GM21515 (cell line): Measurements from ENCODE around the gene NPPA.
"Not testable (repeated sequence)": the region's sequence is repeated elsewhere in the genome, so short reads cannot be mapped to it uniquely, and the experiment has no call there.

Experiments
- ATAC-seq: cut with Tn5 transposase; IDR thresholded peaks from one replicate; pipeline ENCODE4 v1.9.1; 2021; ENCODE audit not compliant: unreplicated experiment

The NPPA gene

GRCh38 chr1:11847667-11848372 is at the start of gene NPPA:
TSS of gene NPPA (minus strand) at chr1:11847783. CDS start at chr1:11847684, 99 bp downstream.
- no peak for ATAC-seq

- not testable (repeated sequence) for ATAC-seq
These were observed 46.9 kb upstream of the NPPA start for GRCh38 chr1:11894501-11894900.

GRCh38 chr1:11893907-11894251 is 46.3 kb upstream of the NPPA start:
- no peak for ATAC-seq

DNA sequence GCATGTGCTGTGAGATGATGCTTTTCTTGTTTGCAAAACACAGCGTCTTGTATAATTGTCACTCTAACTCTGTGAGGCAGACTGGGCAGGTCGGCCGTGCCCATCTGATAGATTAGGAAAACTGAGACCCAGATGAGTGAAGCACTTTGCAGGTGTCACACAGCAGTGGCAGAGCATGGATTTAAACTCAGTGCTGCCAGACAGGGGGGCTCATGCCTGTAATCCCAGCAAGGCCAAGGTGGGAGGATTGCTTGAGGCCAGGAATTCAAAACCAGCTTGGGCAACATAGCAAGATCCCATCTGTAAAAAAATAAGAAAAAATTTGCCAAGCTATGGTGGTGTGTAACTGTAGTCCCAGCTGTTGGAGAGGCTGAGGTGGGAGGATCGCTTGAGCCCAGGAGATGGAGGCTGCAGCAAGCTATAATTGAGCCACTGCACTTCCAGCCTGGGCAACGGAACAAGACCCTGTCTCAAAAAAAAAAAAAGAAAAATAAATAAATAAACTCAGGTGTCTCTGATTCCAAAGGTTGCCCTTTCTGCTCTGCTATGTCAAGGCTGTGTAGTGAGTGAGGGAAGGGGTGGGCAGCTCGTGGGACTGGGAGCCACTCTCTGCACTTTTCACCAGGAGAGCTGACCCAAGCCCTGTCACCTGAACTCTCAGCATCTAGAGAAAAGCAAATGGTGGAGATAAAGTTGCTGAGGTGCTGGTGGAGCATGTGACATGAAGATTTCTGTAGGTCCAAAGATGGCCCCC is 44.0 kb upstream of the NPPA start:
- no peak for ATAC-seq

DNA sequence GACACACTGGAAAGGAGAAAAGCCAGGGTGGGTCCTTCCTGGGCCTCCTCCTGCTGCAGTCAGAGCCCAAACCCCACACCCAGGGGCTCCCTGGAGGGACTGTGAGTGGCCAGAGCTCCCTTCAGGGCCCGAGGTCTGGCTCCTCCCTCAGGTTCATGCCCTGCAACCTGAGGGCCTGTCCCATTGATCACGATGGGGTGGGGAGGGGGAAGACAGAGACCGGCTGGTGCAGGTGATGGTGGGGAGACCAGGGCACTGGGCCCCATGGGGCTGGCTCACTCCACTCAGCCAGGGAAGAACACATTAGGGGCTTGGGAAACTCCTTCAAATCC is 41.3 kb upstream of the NPPA start:
- no peak for ATAC-seq

- no peak for ATAC-seq
These were observed 40.8 kb upstream of the NPPA start for GRCh38 chr1:11888206-11888876.

- no peak for ATAC-seq
These were observed 40.1 kb upstream of the NPPA start for GRCh38 chr1:11887666-11888007.

DNA sequence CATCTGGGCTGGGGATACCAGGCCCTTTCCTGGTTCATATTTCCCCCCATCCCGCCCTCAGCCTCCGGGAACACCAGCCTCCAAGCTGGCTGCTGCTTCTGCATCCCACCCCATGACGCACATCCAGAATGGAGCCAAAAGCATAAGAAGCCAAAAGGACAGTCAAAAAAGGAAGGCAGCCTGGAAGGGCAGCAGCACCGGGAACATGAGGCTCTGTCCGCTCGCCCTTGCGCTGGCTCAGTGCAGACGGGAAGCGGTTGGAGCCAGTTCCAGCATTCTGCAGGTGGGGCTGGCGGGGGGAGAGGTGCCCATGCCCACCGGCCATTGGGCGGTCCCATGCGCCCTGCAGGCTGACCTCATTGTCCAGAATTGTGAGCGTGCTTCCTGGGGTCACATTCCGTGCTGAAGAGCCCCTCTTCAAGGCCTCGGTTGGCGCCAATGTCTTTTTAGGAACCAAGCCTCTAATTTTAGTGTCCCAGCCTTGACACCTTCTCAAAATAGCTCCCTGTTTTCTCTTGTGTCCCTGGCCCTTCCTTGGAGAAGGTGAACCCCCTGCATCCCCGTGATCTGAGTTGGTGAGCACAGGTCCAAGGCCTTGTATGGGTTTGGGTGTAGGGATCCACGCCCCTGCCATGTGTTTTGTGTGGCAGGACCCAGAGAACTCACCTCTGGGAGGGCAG is 39.5 kb upstream of the NPPA start:
- no peak for ATAC-seq

GRCh38 chr1:11885916-11886315 is 38.3 kb upstream of the NPPA start:
- ATAC-seq: no peak

DNA sequence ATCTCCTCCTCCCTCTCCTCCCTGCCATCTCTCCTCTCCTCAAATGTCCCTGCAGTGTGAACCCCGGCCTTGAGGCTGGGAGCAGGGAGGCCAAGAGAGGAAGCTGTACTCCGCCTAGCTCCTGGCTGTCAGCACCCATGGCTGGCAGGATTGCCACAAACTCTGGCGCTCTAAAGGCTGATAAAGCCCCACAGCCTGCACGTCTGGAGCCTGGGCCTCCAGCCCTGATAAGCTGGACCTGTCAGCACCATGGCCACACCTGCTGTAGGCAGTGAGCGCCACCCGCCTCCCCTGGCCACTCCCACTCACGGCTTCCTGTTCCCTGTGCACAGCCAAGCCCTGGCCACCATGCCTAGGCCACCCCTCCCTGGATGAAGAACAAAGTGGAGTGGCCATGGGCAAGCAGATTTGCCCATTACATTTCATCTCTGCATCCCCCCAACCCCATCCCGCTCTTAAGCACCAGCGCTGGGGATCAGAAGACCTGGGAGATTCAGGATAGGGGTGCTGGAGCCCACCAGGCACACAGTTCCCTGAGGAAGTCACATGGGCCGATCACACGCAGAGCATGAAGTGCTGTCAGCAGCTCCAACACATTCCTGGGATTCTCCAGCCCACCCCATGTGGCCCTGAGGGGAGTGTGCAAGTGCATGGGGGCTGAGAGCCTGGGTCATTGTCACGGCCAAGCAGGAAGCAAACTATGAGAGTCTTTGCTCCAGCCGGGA is 35.4 kb upstream of the NPPA start:
- ATAC-seq: no peak

- no peak for ATAC-seq
These were observed 34.3 kb upstream of the NPPA start for GRCh38 chr1:11881749-11882441.

- ATAC-seq: no peak
These were observed 33.5 kb upstream of the NPPA start for GRCh38 chr1:11880911-11881748.

DNA sequence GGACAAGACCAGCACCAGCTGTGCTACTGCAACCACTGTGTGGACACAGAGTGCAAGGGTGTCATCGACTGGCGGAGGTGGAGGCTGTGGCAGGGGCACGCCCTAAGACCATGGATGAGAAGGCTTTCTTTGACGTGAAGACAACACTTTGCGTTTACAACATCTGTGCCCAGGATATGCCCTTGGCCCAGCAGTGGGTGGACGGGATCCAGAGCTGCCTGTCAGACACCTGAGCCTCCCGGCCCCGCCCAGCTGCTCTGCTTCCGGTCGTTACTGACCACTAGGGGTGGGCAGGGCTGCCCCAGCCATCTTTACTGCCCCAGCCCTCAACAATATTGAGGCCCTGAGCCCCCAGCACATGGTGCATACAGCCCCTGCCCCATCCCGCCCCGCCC is 32.6 kb upstream of the NPPA start:
- no peak for ATAC-seq

GRCh38 chr1:11879311-11880180 is 32.0 kb upstream of the NPPA start:
- no peak for ATAC-seq

DNA sequence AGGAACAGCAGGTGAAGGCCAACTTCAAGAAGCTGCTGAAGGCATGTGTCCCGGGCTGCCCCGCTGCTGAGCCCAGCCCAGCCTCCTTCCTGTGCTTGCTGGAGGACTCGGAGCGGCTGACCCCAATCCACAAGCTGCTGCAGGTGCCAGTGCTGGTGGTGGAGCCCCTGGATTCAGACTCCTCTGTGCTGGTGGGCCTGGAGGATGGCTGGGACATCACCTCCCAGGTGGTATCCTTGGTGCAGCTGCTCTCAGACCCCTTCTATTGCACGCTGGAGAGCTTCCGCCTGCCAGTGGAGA is 31.3 kb upstream of the NPPA start:
- ATAC-seq: no peak

GRCh38 chr1:11878081-11878890 is 30.7 kb upstream of the NPPA start:
- ATAC-seq: no peak

DNA sequence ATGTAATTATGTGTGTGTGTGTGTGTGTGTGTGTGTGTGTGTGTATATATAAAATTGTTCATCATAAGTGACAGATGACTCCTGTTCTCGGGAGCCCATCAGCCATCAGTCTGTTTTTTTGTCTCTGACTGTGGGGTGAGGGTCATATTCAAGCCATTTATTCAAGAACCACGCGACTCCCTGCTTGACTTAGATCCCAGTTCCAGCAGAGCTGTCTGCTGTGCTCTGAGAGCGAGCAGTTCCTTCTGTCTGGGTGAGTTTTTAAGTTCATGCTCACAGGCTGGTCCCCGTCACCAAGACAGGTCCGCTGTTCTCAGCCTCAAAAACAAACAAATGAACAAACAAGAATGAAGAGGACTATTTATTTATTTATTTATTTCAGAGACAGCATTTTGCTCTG is 29.5 kb upstream of the NPPA start:
- ATAC-seq: no peak

GRCh38 chr1:11875094-11875493 is 27.5 kb upstream of the NPPA start:
- ATAC-seq: no peak
